Mucosa of stomach (tissue), 1 donor: ENCODE data around the gene EIF3C.
"Not testable (repeated sequence)": the region's sequence is repeated elsewhere in the genome, so short reads cannot be mapped to it uniquely, and the experiment has no call there.

Experiments
- H3K27me3 ChIP-seq: one replicate; pipeline ENCODE4 v1.7.0; 2013; ENCODE audit warnings: mild to moderate bottlenecking, low read length; ENCODE audit not compliant: control insufficient read depth, insufficient read depth
- H3K36me3 ChIP-seq: one replicate; pipeline ENCODE4 v1.7.0; 2013; ENCODE audit warnings: low read length; ENCODE audit not compliant: control insufficient read depth, insufficient read depth
- H3K4me1 ChIP-seq: one replicate; pipeline ENCODE4 v1.7.0; 2013; ENCODE audit warnings: mild to moderate bottlenecking, low read length; ENCODE audit not compliant: control insufficient read depth, insufficient read depth
- H3K4me3 ChIP-seq: one replicate; pipeline ENCODE4 v1.7.0; 2013; ENCODE audit warnings: low read length
- H3K9ac ChIP-seq: one replicate; pipeline ENCODE4 v1.7.0; 2013; ENCODE audit warnings: mild to moderate bottlenecking, low read length, moderate library complexity
- H3K9me3 ChIP-seq: one replicate; pipeline ENCODE4 v1.7.0; 2013; ENCODE audit warnings: mild to moderate bottlenecking, low read length, moderate library complexity; ENCODE audit not compliant: control insufficient read depth
- donor health status: Pancreatic carcinoma.

EIF3C gene

GRCh38 chr16:28704246-28704645, 7.0 kb upstream of the EIF3C start:
- H3K9me3 ChIP-seq, H3K9ac ChIP-seq, H3K27me3 ChIP-seq, H3K4me3 ChIP-seq, H3K36me3 ChIP-seq, H3K4me1 ChIP-seq: not testable (repeated sequence)

GRCh38 chr16:28722852-28723650, 11.8 kb downstream of the EIF3C start:
- not testable (repeated sequence) for H3K27me3 ChIP-seq, H3K4me3 ChIP-seq

GRCh38 chr16:28731253-28731652, 20.0 kb downstream of the EIF3C start:
- not testable (repeated sequence) for H3K36me3 ChIP-seq, H3K4me1 ChIP-seq, H3K27me3 ChIP-seq, H3K9me3 ChIP-seq, H3K9ac ChIP-seq, H3K4me3 ChIP-seq

More at GRCh38 chr16:28722852-28723650, 11.8 kb downstream of the EIF3C start:
- not testable (repeated sequence) for H3K9ac ChIP-seq, H3K4me1 ChIP-seq, H3K9me3 ChIP-seq, H3K36me3 ChIP-seq

GRCh38 chr16:28732455-28733124, 21.3 kb downstream of the EIF3C start:
- H3K4me3 ChIP-seq, H3K27me3 ChIP-seq, H3K9ac ChIP-seq, H3K36me3 ChIP-seq, H3K9me3 ChIP-seq, H3K4me1 ChIP-seq: not testable (repeated sequence)

- not testable (repeated sequence) for H3K9ac ChIP-seq
These were observed 28.5 kb downstream of the EIF3C start for GRCh38 chr16:28739787-28740186.

GRCh38 chr16:28740631-28741030, 29.4 kb downstream of the EIF3C start:
- H3K9ac ChIP-seq, H3K4me1 ChIP-seq, H3K9me3 ChIP-seq, H3K4me3 ChIP-seq, H3K27me3 ChIP-seq, H3K36me3 ChIP-seq: not testable (repeated sequence)

More at GRCh38 chr16:28739787-28740186, 28.5 kb downstream of the EIF3C start:
- H3K27me3 ChIP-seq, H3K4me3 ChIP-seq, H3K9me3 ChIP-seq, H3K36me3 ChIP-seq, H3K4me1 ChIP-seq: not testable (repeated sequence)

- not testable (repeated sequence) for H3K9me3 ChIP-seq, H3K36me3 ChIP-seq, H3K4me3 ChIP-seq, H3K27me3 ChIP-seq, H3K4me1 ChIP-seq, H3K9ac ChIP-seq
These were observed 30.0 kb downstream of the EIF3C start for GRCh38 chr16:28741295-28741694.

GRCh38 chr16:28746618-28747350, 35.5 kb downstream of the EIF3C start:
- H3K9ac ChIP-seq, H3K27me3 ChIP-seq, H3K36me3 ChIP-seq, H3K9me3 ChIP-seq, H3K4me3 ChIP-seq, H3K4me1 ChIP-seq: not testable (repeated sequence)

GRCh38 chr16:28749997-28750465, 38.8 kb downstream of the EIF3C start:
- H3K9me3 ChIP-seq, H3K27me3 ChIP-seq, H3K4me1 ChIP-seq, H3K9ac ChIP-seq, H3K36me3 ChIP-seq, H3K4me3 ChIP-seq: not testable (repeated sequence)

- not testable (repeated sequence) for H3K4me3 ChIP-seq, H3K9ac ChIP-seq
These were observed 39.3 kb downstream of the EIF3C start for GRCh38 chr16:28750469-28751067.

GRCh38 chr16:28751487-28751886, 40.2 kb downstream of the EIF3C start, which contains the start of gene NPIPB9:
NPIPB9 (plus strand) TSS chr16:28751787.
- H3K9me3 ChIP-seq = not testable (repeated sequence)

More at GRCh38 chr16:28750469-28751067, 39.3 kb downstream of the EIF3C start:
- H3K27me3 ChIP-seq, H3K9me3 ChIP-seq, H3K4me1 ChIP-seq, H3K36me3 ChIP-seq: not testable (repeated sequence)

GRCh38 chr16:28781697-28782096, 70.4 kb downstream of the EIF3C start:
- H3K4me3 ChIP-seq, H3K9me3 ChIP-seq, H3K27me3 ChIP-seq, H3K36me3 ChIP-seq, H3K4me1 ChIP-seq, H3K9ac ChIP-seq: not testable (repeated sequence)

More at GRCh38 chr16:28751487-28751886, 40.2 kb downstream of the EIF3C start, which contains the start of gene NPIPB9:
- H3K36me3 ChIP-seq, H3K9ac ChIP-seq, H3K4me1 ChIP-seq, H3K27me3 ChIP-seq, H3K4me3 ChIP-seq: not testable (repeated sequence)
